Uterus (tissue), 4 donors: ENCODE measurements around the gene PDE8A. TPM values are rescaled to one million over a fixed set of nuclear protein-coding genes. Genes with fewer than 3 reads are reported as not detected.

Source experiments
- DNase-seq, 2 donors: peaks; one replicate each; pipeline ENCODE4 v3.0.0-alpha.2; 2019 to 2020
- H3K27ac ChIP-seq, 2 donors: fragments of 200-600 bp; sonication (generic); 1 replicate in 1 of 2; 2 replicates in 1 of 2; pipeline ENCODE4 v1.5.1; 2016 to 2018
- H3K27me3 ChIP-seq, 2 donors: fragments of 200-600 bp; sonication (generic); one replicate each; pipeline ENCODE4 v1.5.1; 2018 to 2019; ENCODE audit warnings: control low read depth in 1 of 2
- H3K36me3 ChIP-seq, 2 donors: fragments of 200-600 bp; sonication (generic); one replicate each; pipeline ENCODE4 v1.5.1; 2019; ENCODE audit warnings: control low read depth in 1 of 2
- H3K4me1 ChIP-seq, 2 donors: fragments of 200-600 bp; sonication (generic); one replicate each; pipeline ENCODE4 v1.5.1; 2018 to 2019; ENCODE audit warnings: control low read depth in 1 of 2
- H3K4me3 ChIP-seq, 2 donors: fragments of 200-600 bp; sonication (generic); 1 replicate in 1 of 2; 2 replicates in 1 of 2; pipeline ENCODE4 v1.5.1; 2018 to 2019; ENCODE audit warnings: mild to moderate bottlenecking in 1 of 2
- H3K9me3 ChIP-seq, 2 donors: fragments of 200-600 bp; sonication (generic); one replicate each; pipeline ENCODE4 v1.5.1; 2019; ENCODE audit warnings: control low read depth in 1 of 2
- POLR2A ChIP-seq, 2 donors: fragments of 450-650 bp; IDR thresholded peaks; one replicate each; pipeline ENCODE4 v1.6.1; 2016; ENCODE audit warnings: antibody characterized with exemption in 2 of 2, mild to moderate bottlenecking in 1 of 2, moderate library complexity in 1 of 2
- intact Hi-C: fragments of 100-400 bp; cut with DNase I; formaldehyde crosslinking; loops from one replicate; pipeline ENCODE4 v1.15.1; 2023; ENCODE audit warnings: low total_unique reads
- total RNA-seq, 4 donors: library from RNA; depleted of rRNA in 3 of 4; stranded (reverse); fragments of >200 nt in 3 of 4; gene quantifications; one replicate each; pipeline versions ENCODE4 v1.1.0 to v1.2.4, GENCODE V29; 2014 to 2023
- TF ChIP-seq, protein P1 (sequence below), 4 experiments: fragments of 200-600 bp in 2 of 4; fragments of 450-650 bp in 2 of 4; sonication (generic) in 2 of 4; IDR thresholded peaks; one replicate each; pipeline ENCODE4 v1.5.1; 2016 to 2019; ENCODE audit warnings: antibody characterized with exemption in 4 of 4, mild to moderate bottlenecking in 2 of 4, moderate library complexity in 1 of 4
- donor health status: DM: yes; HTN: yes; CAD: no.

Gene PDE8A
- total RNA-seq, 4 donors from 2014 or later, result 25.1 to 67.0 (median 34.0) TPM

DNA sequence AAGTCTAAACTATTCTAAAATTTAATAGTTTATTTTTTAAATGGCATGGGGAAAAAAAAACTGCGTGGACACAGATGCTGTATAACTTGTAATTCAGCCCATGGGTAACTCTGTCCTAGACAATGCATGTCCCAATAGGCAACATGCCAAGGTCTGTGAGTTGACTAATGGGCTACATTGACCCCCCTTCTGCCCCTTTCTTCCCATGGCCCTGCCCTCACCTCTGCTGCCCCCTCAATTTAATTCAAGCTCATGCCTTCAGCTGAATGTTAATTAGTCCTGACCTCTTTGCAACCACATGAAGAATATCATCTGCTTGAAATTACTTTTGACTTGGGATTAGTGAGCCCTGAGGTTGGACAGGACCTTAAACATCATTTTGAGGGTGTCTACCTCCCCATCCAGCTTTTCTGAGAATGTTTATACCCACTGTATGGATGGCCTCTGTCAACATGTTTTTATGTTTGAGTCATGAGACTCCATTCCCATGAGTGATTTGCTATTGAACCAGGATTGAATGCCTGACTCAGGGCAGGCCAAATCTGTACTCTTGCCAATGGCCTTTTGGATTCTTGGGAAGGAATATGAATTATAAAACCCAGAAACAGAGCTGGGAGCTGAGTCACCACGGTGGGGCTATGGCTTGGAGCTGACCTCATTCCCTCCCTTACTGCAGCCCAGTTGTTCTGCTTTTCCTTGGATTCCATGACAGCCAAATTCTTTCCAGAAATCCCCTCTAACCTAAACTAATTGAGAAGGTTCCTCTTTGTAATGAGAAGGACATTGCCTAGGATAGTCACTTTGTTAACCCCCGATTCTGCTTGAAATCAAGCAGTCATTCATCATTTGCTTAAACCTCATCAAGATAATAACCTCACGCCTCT lies 33.5 kb upstream of the PDE8A start:
- TF ChIP-seq POLR2A (IDR thresholded peaks at IDR 0.05), result no peak
- intact Hi-C loops, result loop anchor here (10.0 kb wide), 1 partner anchor 93 kb away; no protein-coding TSS in a partner anchor
- Histone ChIP-seq H3K27me3 (no peaks in the 10 kb centered on the region), H3K36me3 (no peaks in the 10 kb centered on the region), H3K4me1 (no peaks in the 10 kb centered on the region), H3K4me3 (no peak overlapping the region), H3K9me3 (no peaks in the 10 kb centered on the region), H3K27ac (peak overlapping the region; percentile 21 to 39)
- peak; percentile 45 to 49 for DNase-seq

DNA sequence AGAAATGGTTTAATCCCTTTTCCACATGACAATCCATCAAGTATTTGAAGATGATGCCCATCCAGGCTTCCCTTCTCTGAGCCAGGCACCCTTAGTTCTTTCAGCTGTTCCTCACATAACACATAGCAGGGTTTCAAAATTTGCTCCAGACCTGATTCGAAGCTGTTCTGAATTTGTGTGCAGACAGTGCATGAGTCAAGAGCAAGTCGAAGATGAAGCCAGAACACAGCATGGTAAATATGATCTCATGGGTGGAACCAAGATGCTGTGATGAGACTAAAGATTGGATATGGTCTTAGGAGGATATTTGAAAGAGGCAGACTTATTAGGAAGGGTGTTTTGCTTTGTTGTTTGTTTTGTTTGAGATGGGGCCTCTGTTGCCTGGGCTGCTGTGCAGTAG lies 32.6 kb upstream of the PDE8A start:
- peak overlapping the region; percentile 21 to 39 for H3K27ac ChIP-seq
- no peak for DNase-seq
- H3K4me1 ChIP-seq, result no peaks in the 10 kb centered on the region

DNA sequence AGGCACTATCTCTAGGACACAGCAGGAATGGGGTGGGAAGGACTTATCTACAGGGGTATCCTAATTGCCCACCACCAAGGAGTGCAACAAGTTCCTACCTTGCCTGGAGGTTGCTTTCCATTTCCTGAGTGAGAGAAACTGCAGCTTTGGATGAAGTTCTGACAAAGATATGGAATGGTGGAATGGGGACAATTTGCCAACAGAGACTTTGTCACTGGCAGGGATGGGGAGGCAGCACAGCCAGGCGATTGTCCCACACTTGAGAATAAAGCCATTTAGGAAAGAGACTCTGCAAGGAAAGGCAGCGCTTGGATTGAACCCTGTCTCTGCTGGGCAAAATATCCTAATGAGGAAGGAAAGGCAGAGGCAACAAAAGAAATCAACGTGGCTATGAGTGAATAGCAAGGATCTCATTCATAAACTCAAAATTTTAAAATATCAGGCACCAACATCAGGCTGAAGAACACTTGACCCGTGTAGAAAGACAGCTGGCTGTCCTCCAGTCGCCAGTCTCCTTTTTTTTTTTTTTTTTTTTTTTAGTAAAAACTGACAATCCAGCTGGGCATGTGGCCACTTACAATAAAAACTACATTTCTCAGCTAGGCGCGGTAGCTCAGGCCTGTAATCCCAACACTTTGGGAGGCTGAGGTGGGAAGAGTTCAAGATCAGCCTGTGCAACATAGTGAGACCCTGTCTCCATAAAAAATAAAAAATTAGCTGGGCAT lies 31.6 kb upstream of the PDE8A start:
- intact Hi-C loops, result loop anchor here (10.0 kb wide), 1 partner anchor 95 kb away; no protein-coding TSS in a partner anchor
- Histone ChIP-seq H3K4me3 (no peak overlapping the region), H3K27me3 (no peaks in the 10 kb centered on the region), H3K27ac (no peak overlapping the region), H3K36me3 (no peaks in the 10 kb centered on the region), H3K9me3 (no peaks in the 10 kb centered on the region), H3K4me1 (no peaks in the 10 kb centered on the region)
- no peak for DNase-seq
- TF ChIP-seq POLR2A (IDR thresholded peaks at IDR 0.05), result no peak
- TF ChIP-seq, protein P1, sequence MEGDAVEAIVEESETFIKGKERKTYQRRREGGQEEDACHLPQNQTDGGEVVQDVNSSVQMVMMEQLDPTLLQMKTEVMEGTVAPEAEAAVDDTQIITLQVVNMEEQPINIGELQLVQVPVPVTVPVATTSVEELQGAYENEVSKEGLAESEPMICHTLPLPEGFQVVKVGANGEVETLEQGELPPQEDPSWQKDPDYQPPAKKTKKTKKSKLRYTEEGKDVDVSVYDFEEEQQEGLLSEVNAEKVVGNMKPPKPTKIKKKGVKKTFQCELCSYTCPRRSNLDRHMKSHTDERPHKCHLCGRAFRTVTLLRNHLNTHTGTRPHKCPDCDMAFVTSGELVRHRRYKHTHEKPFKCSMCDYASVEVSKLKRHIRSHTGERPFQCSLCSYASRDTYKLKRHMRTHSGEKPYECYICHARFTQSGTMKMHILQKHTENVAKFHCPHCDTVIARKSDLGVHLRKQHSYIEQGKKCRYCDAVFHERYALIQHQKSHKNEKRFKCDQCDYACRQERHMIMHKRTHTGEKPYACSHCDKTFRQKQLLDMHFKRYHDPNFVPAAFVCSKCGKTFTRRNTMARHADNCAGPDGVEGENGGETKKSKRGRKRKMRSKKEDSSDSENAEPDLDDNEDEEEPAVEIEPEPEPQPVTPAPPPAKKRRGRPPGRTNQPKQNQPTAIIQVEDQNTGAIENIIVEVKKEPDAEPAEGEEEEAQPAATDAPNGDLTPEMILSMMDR (IDR thresholded peaks at IDR 0.05), result no peak

More for the DNA sequence above, 32.6 kb upstream of the PDE8A start:
- Histone ChIP-seq H3K36me3 (no peaks in the 10 kb centered on the region), H3K9me3 (no peaks in the 10 kb centered on the region), H3K4me3 (no peak overlapping the region), H3K27me3 (no peaks in the 10 kb centered on the region)
- intact Hi-C loops, result loop anchor here (10.0 kb wide), 1 partner anchor 94 kb away; no protein-coding TSS in a partner anchor
- TF ChIP-seq POLR2A (IDR thresholded peaks at IDR 0.05), result no peak
- TF ChIP-seq, protein P1 (IDR thresholded peaks at IDR 0.05), result no peak

DNA sequence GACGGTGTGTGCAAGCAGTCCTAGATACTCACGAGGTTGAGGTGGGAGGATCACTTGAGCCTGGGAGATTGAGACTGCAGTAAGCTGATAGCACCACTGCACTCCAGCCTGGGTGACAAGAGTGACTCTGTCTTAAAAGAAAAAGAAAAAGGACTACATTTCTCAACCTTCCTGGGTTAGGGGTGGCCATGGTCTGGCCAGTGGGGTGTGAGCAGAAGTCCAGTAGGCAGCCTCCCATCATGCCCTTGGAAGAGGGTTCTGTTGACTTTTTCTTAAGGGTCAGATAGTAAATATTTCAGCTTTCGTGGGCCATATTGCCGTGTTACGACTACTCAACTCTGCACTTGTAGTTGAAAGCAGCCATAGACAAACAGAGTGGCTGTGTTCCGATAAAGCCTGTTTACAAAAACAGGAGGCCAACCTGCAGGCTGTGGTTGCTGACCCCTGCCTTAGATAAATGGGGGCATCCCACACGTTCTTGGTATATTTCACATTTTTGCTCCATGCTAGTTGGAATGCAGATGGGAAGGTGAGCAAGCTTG lies 31.0 kb upstream of the PDE8A start:
- H3K4me1 ChIP-seq, result no peaks in the 10 kb centered on the region
- DNase-seq, result no peak
- no peak overlapping the region for H3K4me3 ChIP-seq
- intact Hi-C loops, result no loop called here
- no peak overlapping the region for H3K27ac ChIP-seq
- TF ChIP-seq POLR2A (IDR thresholded peaks at IDR 0.05), result no peak
- TF ChIP-seq, protein P1 (IDR thresholded peaks at IDR 0.05), result no peak
- H3K27me3 ChIP-seq, result no peaks in the 10 kb centered on the region
- H3K9me3 ChIP-seq, result no peaks in the 10 kb centered on the region
- H3K36me3 ChIP-seq, result no peaks in the 10 kb centered on the region

DNA sequence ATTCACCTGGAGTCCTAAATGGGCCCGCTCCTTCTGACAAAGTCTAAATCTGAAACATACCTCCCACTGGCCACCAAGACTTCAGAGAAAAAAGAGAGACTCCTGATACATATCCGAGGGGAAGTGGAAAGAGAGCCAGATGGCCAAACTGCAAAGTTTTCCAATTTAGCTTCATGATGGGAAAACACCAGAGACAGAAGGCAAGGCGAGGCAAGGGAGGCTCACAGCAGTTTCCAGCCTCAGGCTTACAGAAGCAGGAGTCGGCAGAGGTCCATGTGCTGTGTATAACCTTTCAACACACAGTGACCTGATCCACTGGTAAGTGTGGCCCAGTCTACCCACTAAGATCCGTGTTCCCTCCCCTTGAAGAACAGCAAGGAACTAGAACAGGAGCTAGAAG lies 29.9 kb upstream of the PDE8A start:
- no peak for DNase-seq
- no peak overlapping the region for H3K27ac ChIP-seq
- no peaks in the 10 kb centered on the region for H3K9me3 ChIP-seq
- H3K27me3 ChIP-seq, result no peaks in the 10 kb centered on the region
- intact Hi-C loops, result no loop called here
- no peaks in the 10 kb centered on the region for H3K36me3 ChIP-seq
- TF ChIP-seq, protein P1 (IDR thresholded peaks at IDR 0.05), result no peak
- TF ChIP-seq POLR2A (IDR thresholded peaks at IDR 0.05), result no peak
- H3K4me1 ChIP-seq, result no peaks in the 10 kb centered on the region
- no peak overlapping the region for H3K4me3 ChIP-seq
